Measurements from ENCODE around the gene FGGY. TPM values are rescaled to one million over a fixed set of nuclear protein-coding genes. Genes with fewer than 3 reads are reported as not detected.

Gene FGGY
- total and polyA plus RNA-seq, 2 donors (not counting 1 experiment from before 2014, with no cell fraction given) = 6.1 to 38.5 TPM

DNA sequence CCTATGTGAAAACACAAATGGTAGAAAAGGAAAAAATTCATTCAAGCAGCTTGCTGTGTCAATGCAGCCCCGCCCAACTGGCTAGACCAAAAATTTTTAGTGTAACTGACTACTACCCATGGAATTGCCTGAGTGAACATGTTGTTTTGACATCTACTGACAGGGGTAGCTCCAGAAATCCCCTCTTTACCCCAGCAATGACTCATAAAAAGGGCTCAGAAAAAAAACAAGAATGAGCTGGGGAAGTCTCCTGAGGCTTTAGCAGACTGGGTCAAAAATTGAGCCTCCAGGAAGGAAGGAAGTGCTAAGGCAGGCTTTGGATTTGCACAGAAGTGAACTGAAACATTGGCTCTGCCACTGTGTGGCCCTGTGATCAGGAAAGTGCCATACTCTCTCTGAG lies 24.4 kb upstream of the FGGY start:
- no peaks in the 10 kb centered on the region for H3K27me3 Mint-ChIP-seq
- H3K9ac ChIP-seq (ENCODE audit: low read length) = no peak overlapping the region
- no CpG with 5 or more reads among the region's 1 CpG for WGBS (ENCODE audit: insufficient coverage)
- H3K9me3 ChIP-seq (ENCODE audit: control extremely low read depth in 1 of 3, control insufficient read depth in 2 of 3, insufficient read depth in 1 of 3, low read length in 2 of 3) = no peaks in the 10 kb centered on the region
- H3K27ac Mint-ChIP-seq = peak overlapping the region; percentile 88
- no peak overlapping the region for H3K27ac ChIP-seq (ENCODE audit: low read length in 2 of 2)
- H3K4me1 Mint-ChIP-seq = peaks cover 34% of the 10 kb centered on the region
- H3K4me2 ChIP-seq (replicated peaks; ENCODE audit: low read depth, low read length, poor library complexity, severe bottlenecking) = peak overlapping the region; percentile 7
- POLR2A ChIA-PET = interaction anchor here (1.2 to 1.3 kb wide), 3 partner anchors 25 to 488 kb away, joined by 3 to 8 read pairs (median 8); partner anchors contain the start of genes FGGY and JUN
- no peaks in the 10 kb centered on the region for H3K36me3 ChIP-seq (replicated peaks in 1 of 2; ENCODE audit: control extremely low read depth in 1 of 2, control insufficient read depth in 1 of 2, extremely low read depth in 1 of 2, insufficient read depth in 2 of 2, low read length in 1 of 2)
- H3K4me1 ChIP-seq (ENCODE audit: control insufficient read depth in 2 of 2, insufficient read depth in 2 of 2, low read length in 2 of 2) = peaks cover 13 to 21% of the 10 kb centered on the region in 2 donors
- no peak overlapping the region for H3K4me3 ChIP-seq (ENCODE audit: control extremely low read depth in 1 of 5, extremely low read depth in 1 of 5, insufficient read depth in 1 of 5, low read depth in 2 of 5, low read length in 4 of 5)
- H3K9me3 Mint-ChIP-seq (ENCODE audit: insufficient read depth) = no peaks in the 10 kb centered on the region
- ATAC-seq (ENCODE audit: low read depth) (peak; percentile 91), DNase-seq (peak; percentile 66)
- no peaks in the 10 kb centered on the region for H3K79me2 ChIP-seq (ENCODE audit: control insufficient read depth, insufficient read depth, low read length)
- TF ChIP-seq, protein P1, sequence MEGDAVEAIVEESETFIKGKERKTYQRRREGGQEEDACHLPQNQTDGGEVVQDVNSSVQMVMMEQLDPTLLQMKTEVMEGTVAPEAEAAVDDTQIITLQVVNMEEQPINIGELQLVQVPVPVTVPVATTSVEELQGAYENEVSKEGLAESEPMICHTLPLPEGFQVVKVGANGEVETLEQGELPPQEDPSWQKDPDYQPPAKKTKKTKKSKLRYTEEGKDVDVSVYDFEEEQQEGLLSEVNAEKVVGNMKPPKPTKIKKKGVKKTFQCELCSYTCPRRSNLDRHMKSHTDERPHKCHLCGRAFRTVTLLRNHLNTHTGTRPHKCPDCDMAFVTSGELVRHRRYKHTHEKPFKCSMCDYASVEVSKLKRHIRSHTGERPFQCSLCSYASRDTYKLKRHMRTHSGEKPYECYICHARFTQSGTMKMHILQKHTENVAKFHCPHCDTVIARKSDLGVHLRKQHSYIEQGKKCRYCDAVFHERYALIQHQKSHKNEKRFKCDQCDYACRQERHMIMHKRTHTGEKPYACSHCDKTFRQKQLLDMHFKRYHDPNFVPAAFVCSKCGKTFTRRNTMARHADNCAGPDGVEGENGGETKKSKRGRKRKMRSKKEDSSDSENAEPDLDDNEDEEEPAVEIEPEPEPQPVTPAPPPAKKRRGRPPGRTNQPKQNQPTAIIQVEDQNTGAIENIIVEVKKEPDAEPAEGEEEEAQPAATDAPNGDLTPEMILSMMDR (IDR thresholded peaks at IDR 0.05) = no peak
- TF ChIP-seq EZH2 (IDR thresholded peaks at IDR 0.05; ENCODE audit: borderline replicate concordance, insufficient read depth, low read depth, low read length, poor library complexity, severe bottlenecking) = no peak
- no peak overlapping the region for H2AFZ ChIP-seq (ENCODE audit: insufficient read depth, low read depth, low read length, poor library complexity, severe bottlenecking)
- CTCF ChIA-PET = interaction anchor here (0.8 to 2.1 kb wide), 9 partner anchors 15 to 304 kb away, joined by 3 to 8 read pairs (median 4); no protein-coding TSS in a partner anchor
- intact Hi-C loops (cut with micrococcal nuclease) = loop anchor here (1.0 to 5.0 kb wide), 3 partner anchors 20 to 265 kb away; no protein-coding TSS in a partner anchor
- H3K27me3 ChIP-seq (replicated peaks in 1 of 4; ENCODE audit: control extremely low read depth in 1 of 4, control insufficient read depth in 3 of 4, insufficient read depth in 4 of 4, low read length in 3 of 4) = no peaks in the 10 kb centered on the region
- H4K20me1 ChIP-seq (ENCODE audit: control insufficient read depth, insufficient read depth, low read length, poor library complexity, severe bottlenecking) = no peaks in the 10 kb centered on the region
- peak overlapping the region; percentile 20 for H3K4me3 Mint-ChIP-seq

DNA sequence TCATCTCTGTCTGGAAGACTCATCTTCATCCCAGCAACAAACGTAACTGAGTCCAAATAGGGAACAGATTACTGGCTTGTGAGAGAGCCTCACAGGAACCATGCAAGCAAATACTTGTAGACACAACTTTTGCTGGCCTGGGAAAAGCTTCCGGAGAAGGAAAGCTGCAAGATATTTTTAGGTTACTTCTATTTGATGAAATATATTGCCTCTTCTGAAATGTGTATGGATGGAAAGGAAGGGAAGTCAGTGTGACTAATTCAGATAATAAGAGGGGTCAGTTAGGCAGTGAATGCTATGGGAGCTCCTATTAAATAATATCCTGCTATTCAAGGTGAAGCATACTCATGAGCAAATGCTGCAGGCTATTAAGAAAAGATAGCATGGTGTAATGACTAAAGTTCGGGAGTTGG lies 20.4 kb upstream of the FGGY start:
- ChIA-PET POLR2A (no interaction called here), CTCF (interaction anchor here (1.1 kb wide), 1 partner anchor 16 kb away, joined by 3 read pairs; no protein-coding TSS in a partner anchor)
- Histone ChIP-seq H3K9ac (ENCODE audit: low read length) (no peak overlapping the region), H3K36me3 (replicated peaks in 1 of 2; ENCODE audit: control extremely low read depth in 1 of 2, control insufficient read depth in 1 of 2, extremely low read depth in 1 of 2, insufficient read depth in 2 of 2, low read length in 1 of 2) (no peaks in the 10 kb centered on the region), H3K9me3 (ENCODE audit: control extremely low read depth in 1 of 3, control insufficient read depth in 2 of 3, insufficient read depth in 1 of 3, low read length in 2 of 3) (no peaks in the 10 kb centered on the region), H3K4me1 (ENCODE audit: control insufficient read depth in 2 of 2, insufficient read depth in 2 of 2, low read length in 2 of 2) (peaks cover 9 to 12% of the 10 kb centered on the region in 2 donors), H3K4me3 (ENCODE audit: control extremely low read depth in 1 of 5, extremely low read depth in 1 of 5, insufficient read depth in 1 of 5, low read depth in 2 of 5, low read length in 4 of 5) (no peak overlapping the region), H3K79me2 (ENCODE audit: control insufficient read depth, insufficient read depth, low read length) (no peaks in the 10 kb centered on the region), H3K27me3 (replicated peaks in 1 of 4; ENCODE audit: control extremely low read depth in 1 of 4, control insufficient read depth in 3 of 4, insufficient read depth in 4 of 4, low read length in 3 of 4) (no peaks in the 10 kb centered on the region), H4K20me1 (ENCODE audit: control insufficient read depth, insufficient read depth, low read length, poor library complexity, severe bottlenecking) (no peaks in the 10 kb centered on the region), H3K4me2 (replicated peaks; ENCODE audit: low read depth, low read length, poor library complexity, severe bottlenecking) (no peak overlapping the region), H3K27ac (ENCODE audit: low read length in 2 of 2) (no peak overlapping the region), H2AFZ (ENCODE audit: insufficient read depth, low read depth, low read length, poor library complexity, severe bottlenecking) (no peak overlapping the region)
- Mint-ChIP-seq H3K9me3 (ENCODE audit: insufficient read depth) (no peaks in the 10 kb centered on the region), H3K4me1 (peaks cover 18% of the 10 kb centered on the region), H3K27me3 (no peaks in the 10 kb centered on the region), H3K27ac (no peak overlapping the region), H3K4me3 (no peak overlapping the region)
- no peak for TF ChIP-seq EZH2 (IDR thresholded peaks at IDR 0.05; ENCODE audit: borderline replicate concordance, insufficient read depth, low read depth, low read length, poor library complexity, severe bottlenecking)
- TF ChIP-seq, protein P1 (IDR thresholded peaks at IDR 0.05) = no peak
- no peak for DNase-seq
- intact Hi-C loops (cut with micrococcal nuclease) = no loop called here
- no CpG with 5 or more reads among the region's 3 CpGs for WGBS (ENCODE audit: insufficient coverage)
- no peak for ATAC-seq (ENCODE audit: low read depth)
